ENCODE results near the gene ATXN7.

ATXN7 gene

DNA sequence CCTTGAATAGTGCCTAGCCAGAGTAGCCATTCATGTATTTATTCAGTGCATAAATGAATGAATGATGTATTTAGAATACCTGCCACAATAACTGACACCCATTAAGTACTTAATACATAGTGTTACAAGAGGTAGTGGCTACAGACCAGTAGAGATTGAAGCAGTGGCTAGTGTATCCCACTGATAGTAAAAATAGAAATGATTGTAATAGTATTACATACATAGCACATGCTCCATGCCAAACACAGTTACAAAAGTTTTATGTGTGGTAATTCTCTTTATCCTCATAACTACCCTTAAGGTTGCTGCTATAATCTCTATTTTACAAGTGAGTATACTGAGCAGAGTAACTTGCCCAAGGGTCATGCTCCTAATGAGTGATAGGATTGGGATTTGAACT is 78.9 kb downstream of the ATXN7 start:
- Histone ChIP-seq H3K4me3 (ENCODE audit: low read length) (no peak overlapping the region), H3K9ac (ENCODE audit: low read length) (no peak overlapping the region), H3K36me3 (ENCODE audit: control insufficient read depth, insufficient read depth, low read length, severe bottlenecking) (peaks cover 5% of the 10 kb centered on the region), H3K9me3 (ENCODE audit: control insufficient read depth, low read length) (no peaks in the 10 kb centered on the region), H3K27me3 (replicated peaks; ENCODE audit: control insufficient read depth, insufficient read depth, low read length) (no peaks in the 10 kb centered on the region), H3K4me1 (ENCODE audit: control insufficient read depth, insufficient read depth, low read length) (peaks cover 14% of the 10 kb centered on the region)
- no peak for DNase-seq (ENCODE audit: low read depth)

DNA sequence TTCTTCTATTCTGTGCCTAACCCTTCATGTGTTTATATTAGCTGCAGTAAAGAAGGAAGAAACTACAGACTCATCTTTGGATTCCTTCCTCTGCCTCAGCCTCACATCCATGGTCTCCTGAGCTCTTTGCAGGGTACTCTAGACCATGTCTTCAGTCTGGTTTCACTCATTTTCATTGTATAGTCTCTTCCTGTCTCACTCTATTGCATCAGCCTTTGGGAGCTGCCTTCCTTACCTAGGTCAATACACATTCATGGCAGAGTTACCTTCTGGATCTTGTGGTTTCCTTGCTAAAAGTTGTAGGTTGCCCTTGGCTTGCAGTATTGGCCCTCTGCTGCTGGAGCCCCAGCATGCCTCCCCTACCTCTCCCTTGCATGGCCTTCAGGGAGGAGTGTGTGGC is 80.0 kb downstream of the ATXN7 start:
- no peaks in the 10 kb centered on the region for H3K9me3 ChIP-seq (ENCODE audit: control insufficient read depth, low read length)
- peaks cover 15% of the 10 kb centered on the region for H3K4me1 ChIP-seq (ENCODE audit: control insufficient read depth, insufficient read depth, low read length)
- no peak for DNase-seq (ENCODE audit: low read depth)
- no peaks in the 10 kb centered on the region for H3K27me3 ChIP-seq (replicated peaks; ENCODE audit: control insufficient read depth, insufficient read depth, low read length)
- H3K36me3 ChIP-seq (ENCODE audit: control insufficient read depth, insufficient read depth, low read length, severe bottlenecking): peaks cover 5% of the 10 kb centered on the region
- H3K4me3 ChIP-seq (ENCODE audit: low read length): no peak overlapping the region
- H3K9ac ChIP-seq (ENCODE audit: low read length): no peak overlapping the region

DNA sequence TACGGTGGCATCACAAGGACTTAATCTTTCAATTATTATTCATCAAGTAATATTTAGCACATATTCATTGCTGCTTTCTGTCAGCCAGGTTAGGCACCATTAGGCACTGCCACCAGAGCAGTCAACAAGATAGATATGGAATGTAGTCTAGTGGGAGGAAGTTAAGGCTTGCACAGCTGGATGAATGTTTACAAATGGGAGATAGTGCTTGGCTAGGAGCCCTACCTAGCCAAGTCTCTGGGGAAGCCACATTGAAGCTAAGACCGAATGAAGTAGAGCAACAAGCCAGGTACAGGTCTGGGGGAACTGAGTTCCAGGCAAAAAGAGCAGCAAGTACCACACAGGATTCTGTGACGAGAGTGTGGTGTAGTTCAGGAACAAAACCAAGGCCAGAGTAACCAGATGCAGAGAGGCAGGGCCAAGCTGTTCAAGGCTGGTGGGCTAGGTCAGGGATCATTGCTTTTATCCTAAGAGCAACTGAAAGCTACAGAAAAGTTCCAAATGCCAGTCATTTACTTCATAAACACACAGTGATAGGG is 82.0 kb downstream of the ATXN7 start:
- Histone ChIP-seq H3K36me3 (ENCODE audit: control insufficient read depth, insufficient read depth, low read length, severe bottlenecking) (peaks cover 5% of the 10 kb centered on the region), H3K4me3 (ENCODE audit: low read length) (no peak overlapping the region), H3K9me3 (ENCODE audit: control insufficient read depth, low read length) (no peaks in the 10 kb centered on the region), H3K4me1 (ENCODE audit: control insufficient read depth, insufficient read depth, low read length) (peaks cover 18% of the 10 kb centered on the region), H3K9ac (ENCODE audit: low read length) (no peak overlapping the region), H3K27me3 (replicated peaks; ENCODE audit: control insufficient read depth, insufficient read depth, low read length) (no peaks in the 10 kb centered on the region)
- DNase-seq (ENCODE audit: low read depth): no peak

DNA sequence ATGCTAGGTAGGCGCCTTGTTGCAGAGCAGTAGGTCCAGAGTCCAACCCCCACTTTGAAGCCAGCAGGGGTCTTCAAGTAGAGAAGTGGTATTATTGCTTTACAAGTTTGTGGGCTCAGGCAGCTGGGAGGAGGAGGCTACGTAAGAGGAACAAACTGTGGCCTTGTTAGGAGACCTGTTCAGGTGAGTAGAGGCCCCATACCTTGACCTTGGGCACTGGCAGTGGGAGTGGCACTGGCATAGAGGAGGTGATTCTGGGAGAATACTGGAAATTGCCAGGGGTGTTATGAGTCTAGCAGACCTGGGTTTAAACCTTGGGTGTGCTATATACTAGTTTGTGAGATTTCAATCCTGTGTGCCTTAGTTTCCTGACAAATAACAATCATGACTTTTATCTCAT is 83.1 kb downstream of the ATXN7 start:
- H3K9ac ChIP-seq (ENCODE audit: low read length): no peak overlapping the region
- no peaks in the 10 kb centered on the region for H3K27me3 ChIP-seq (replicated peaks; ENCODE audit: control insufficient read depth, insufficient read depth, low read length)
- no peaks in the 10 kb centered on the region for H3K9me3 ChIP-seq (ENCODE audit: control insufficient read depth, low read length)
- H3K4me1 ChIP-seq (ENCODE audit: control insufficient read depth, insufficient read depth, low read length): peaks cover 25% of the 10 kb centered on the region
- DNase-seq (ENCODE audit: low read depth): no peak
- no peak overlapping the region for H3K4me3 ChIP-seq (ENCODE audit: low read length)
- H3K36me3 ChIP-seq (ENCODE audit: control insufficient read depth, insufficient read depth, low read length, severe bottlenecking): peaks cover 5% of the 10 kb centered on the region

DNA sequence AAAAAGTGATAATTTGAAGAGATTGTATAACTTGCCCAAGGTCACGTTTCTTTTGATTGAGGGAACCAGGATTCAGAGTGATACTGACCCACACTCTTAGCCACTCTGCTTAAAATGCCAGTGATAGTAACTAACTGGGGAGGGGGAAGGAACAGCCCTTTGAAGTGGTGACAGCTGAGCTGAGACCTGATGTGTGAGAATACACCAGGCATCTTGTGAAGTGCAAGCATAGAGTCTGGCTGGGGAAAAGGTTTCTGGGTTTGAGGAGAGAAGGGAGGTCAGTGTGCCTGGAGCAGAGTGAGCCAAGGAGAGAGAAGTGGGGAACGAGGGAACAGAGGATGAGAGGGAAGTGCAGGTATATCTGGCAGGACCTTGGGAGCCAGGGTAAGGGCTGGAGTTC is 83.9 kb downstream of the ATXN7 start:
- Histone ChIP-seq H3K27me3 (replicated peaks; ENCODE audit: control insufficient read depth, insufficient read depth, low read length) (no peaks in the 10 kb centered on the region), H3K9me3 (ENCODE audit: control insufficient read depth, low read length) (no peaks in the 10 kb centered on the region), H3K36me3 (ENCODE audit: control insufficient read depth, insufficient read depth, low read length, severe bottlenecking) (peaks cover 5% of the 10 kb centered on the region), H3K4me3 (ENCODE audit: low read length) (no peak overlapping the region), H3K4me1 (ENCODE audit: control insufficient read depth, insufficient read depth, low read length) (peaks cover 31% of the 10 kb centered on the region), H3K9ac (ENCODE audit: low read length) (no peak overlapping the region)
- DNase-seq (ENCODE audit: low read depth): no peak

DNA sequence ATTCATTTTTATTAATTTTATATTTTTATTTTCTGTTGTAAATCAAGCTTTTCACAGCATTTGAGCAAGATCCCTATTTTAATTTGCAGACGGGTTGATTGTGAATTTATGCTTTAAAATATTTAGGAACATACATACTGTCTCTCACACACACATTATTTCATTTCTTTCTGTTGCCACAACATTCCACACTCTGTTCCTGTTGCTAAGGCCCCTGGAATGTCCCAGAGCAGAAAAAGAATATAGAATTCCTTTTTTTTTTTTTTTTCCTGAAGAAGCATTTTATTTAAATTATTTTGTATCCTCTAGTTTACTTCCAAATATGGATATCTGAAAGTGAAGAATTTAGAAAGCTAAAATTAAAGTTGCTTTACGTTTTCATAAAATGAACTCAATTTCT is 85.3 kb downstream of the ATXN7 start:
- Histone ChIP-seq H3K27me3 (replicated peaks; ENCODE audit: control insufficient read depth, insufficient read depth, low read length) (no peaks in the 10 kb centered on the region), H3K4me3 (ENCODE audit: low read length) (no peak overlapping the region)

DNA sequence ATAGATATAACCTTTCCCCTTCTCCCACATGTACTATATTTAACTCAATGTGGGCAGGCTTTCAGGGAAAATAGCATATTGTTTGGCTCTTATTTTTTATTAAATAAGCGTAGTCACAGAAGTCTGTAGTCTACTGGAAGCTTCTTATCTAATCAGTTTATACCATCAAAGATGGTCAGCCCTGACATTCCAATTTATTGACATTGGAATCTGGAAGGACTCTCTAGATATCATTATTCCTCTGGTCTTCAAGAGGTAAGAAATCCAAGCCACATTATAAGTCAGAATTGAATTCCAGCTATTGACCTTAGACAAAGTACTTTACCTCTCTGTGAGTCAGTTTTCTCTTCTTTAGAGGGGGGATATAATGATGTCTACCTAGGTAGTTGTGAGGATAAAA is 87.0 kb downstream of the ATXN7 start:
- Histone ChIP-seq H3K4me3 (ENCODE audit: low read length) (no peak overlapping the region), H3K9ac (ENCODE audit: low read length) (no peak overlapping the region), H3K9me3 (ENCODE audit: control insufficient read depth, low read length) (no peaks in the 10 kb centered on the region), H3K36me3 (ENCODE audit: control insufficient read depth, insufficient read depth, low read length, severe bottlenecking) (peaks cover 20% of the 10 kb centered on the region), H3K4me1 (ENCODE audit: control insufficient read depth, insufficient read depth, low read length) (peaks cover 31% of the 10 kb centered on the region), H3K27me3 (replicated peaks; ENCODE audit: control insufficient read depth, insufficient read depth, low read length) (no peaks in the 10 kb centered on the region)
- DNase-seq (ENCODE audit: low read depth): no peak

More for the DNA sequence above, 85.3 kb downstream of the ATXN7 start:
- DNase-seq (ENCODE audit: low read depth): peak; percentile 90
- Histone ChIP-seq H3K9ac (ENCODE audit: low read length) (no peak overlapping the region), H3K36me3 (ENCODE audit: control insufficient read depth, insufficient read depth, low read length, severe bottlenecking) (peaks cover 10% of the 10 kb centered on the region), H3K9me3 (ENCODE audit: control insufficient read depth, low read length) (no peaks in the 10 kb centered on the region), H3K4me1 (ENCODE audit: control insufficient read depth, insufficient read depth, low read length) (peaks cover 31% of the 10 kb centered on the region)

DNA sequence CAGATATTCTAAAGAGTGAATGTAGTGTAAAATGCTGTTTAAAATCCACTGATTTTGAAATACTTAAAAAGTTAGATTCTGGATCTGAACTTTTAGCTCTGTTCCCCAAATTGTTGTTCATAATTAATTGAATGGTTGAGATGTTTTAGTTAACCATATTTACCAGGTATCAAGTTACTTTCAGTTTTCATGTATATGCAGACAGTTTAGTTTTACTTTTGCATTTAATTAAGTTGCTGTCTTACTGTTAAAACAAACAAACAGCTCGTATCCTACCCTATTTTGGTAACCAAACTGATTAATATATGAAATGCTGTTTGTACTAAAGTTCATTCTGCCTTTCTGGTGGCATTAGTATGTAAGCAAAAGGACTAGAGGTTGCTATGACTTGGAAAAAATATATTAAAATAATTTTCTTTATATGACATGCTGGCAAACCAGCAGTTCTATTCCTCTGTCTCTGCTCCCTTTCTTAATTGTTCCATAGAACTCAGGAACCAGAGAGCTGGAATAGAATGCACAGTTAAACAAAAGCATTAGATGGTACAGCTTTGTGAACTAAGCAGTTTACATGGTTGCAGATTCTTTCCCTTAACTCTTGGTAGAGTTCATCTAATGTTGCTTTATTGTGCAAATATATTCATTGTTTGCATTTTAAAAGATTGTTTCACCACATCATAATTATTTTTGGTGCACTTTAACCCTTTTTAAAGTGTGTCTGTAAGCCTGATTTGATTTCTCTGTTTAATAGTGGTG is 88.0 kb downstream of the ATXN7 start:
- Histone ChIP-seq H3K9ac (ENCODE audit: low read length) (peak overlapping the region; percentile 3), H3K27me3 (replicated peaks; ENCODE audit: control insufficient read depth, insufficient read depth, low read length) (no peaks in the 10 kb centered on the region), H3K36me3 (ENCODE audit: control insufficient read depth, insufficient read depth, low read length, severe bottlenecking) (peaks cover 25% of the 10 kb centered on the region), H3K9me3 (ENCODE audit: control insufficient read depth, low read length) (no peaks in the 10 kb centered on the region), H3K4me1 (ENCODE audit: control insufficient read depth, insufficient read depth, low read length) (peaks cover 31% of the 10 kb centered on the region), H3K4me3 (ENCODE audit: low read length) (no peak overlapping the region)
- peak; percentile 38 for DNase-seq (ENCODE audit: low read depth)

DNA sequence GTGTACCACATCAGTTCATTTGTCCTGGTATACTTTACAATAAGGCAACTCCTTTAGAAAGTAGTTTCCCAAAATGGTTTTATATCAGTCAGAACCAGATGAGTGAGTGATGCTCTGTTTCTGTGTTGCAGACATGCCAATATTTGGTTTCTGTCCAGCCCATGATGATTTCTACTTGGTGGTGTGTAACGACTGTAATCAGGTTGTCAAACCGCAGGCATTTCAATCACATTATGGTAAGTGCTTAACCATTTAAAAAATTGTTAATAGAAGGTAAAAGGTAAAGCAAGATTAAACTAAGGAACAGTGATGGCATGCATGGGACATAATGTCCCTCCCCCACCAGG is 88.6 kb downstream of the ATXN7 start:
- peaks cover 25% of the 10 kb centered on the region for H3K36me3 ChIP-seq (ENCODE audit: control insufficient read depth, insufficient read depth, low read length, severe bottlenecking)
- no peak for DNase-seq (ENCODE audit: low read depth)
- H3K9me3 ChIP-seq (ENCODE audit: control insufficient read depth, low read length): no peaks in the 10 kb centered on the region
- no peak overlapping the region for H3K9ac ChIP-seq (ENCODE audit: low read length)
- H3K27me3 ChIP-seq (replicated peaks; ENCODE audit: control insufficient read depth, insufficient read depth, low read length): no peaks in the 10 kb centered on the region
- H3K4me1 ChIP-seq (ENCODE audit: control insufficient read depth, insufficient read depth, low read length): peaks cover 31% of the 10 kb centered on the region
- H3K4me3 ChIP-seq (ENCODE audit: low read length): no peak overlapping the region

DNA sequence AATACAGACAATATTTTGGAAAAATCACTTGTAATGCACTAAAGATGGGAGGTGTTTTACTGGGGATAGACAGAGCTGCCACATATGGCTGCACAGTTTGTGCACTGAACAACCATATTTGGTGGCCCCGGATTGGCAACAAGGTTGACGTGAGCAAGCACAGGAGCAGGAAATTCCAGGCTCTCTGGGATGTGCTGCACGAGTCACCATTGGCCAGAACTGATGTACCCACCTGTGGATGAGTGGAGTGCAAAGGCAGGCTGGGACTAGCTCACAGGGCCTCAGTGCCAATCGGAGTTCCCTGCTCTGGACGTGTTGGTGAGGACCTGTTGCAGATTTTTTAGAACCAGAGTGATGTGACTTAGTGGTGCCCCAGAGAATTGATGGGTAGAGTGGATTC is 90.5 kb downstream of the ATXN7 start:
- no peak overlapping the region for H3K9ac ChIP-seq (ENCODE audit: low read length)
- peaks cover 25% of the 10 kb centered on the region for H3K36me3 ChIP-seq (ENCODE audit: control insufficient read depth, insufficient read depth, low read length, severe bottlenecking)
- no peak for DNase-seq (ENCODE audit: low read depth)
- H3K4me1 ChIP-seq (ENCODE audit: control insufficient read depth, insufficient read depth, low read length): peaks cover 28% of the 10 kb centered on the region
- no peaks in the 10 kb centered on the region for H3K9me3 ChIP-seq (ENCODE audit: control insufficient read depth, low read length)
- H3K4me3 ChIP-seq (ENCODE audit: low read length): no peak overlapping the region
- no peaks in the 10 kb centered on the region for H3K27me3 ChIP-seq (replicated peaks; ENCODE audit: control insufficient read depth, insufficient read depth, low read length)

DNA sequence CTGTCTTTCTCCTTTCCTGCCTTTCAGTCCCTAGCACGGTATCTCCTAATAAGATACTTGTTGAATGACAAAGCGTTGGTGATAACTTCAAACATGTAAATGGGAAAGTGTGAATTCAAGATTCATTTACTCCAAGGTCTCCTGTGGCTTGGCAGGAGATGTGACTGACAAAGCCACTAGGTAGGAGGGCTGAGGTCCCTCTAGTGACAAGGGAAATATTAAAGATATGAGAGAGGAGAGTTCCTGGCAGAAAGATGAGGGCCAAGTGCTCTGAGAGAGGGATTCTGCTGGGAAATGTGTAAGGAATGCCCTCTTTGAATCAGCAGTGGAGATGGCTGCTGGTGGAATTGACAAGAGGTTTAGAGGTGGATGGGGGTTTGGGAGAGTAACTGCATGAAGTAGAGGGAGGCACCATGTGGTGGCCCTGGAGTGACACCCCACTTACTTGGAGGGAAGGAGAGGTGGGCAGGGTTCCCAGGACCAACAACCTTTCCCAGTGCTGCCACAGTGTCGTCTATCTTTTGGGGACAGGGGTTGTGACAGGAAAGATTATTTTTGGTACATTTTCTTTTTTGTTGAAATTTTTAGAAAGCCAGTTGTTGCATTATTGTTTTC is 91.5 kb downstream of the ATXN7 start:
- H3K4me1 ChIP-seq (ENCODE audit: control insufficient read depth, insufficient read depth, low read length): peaks cover 32% of the 10 kb centered on the region
- no peaks in the 10 kb centered on the region for H3K27me3 ChIP-seq (replicated peaks; ENCODE audit: control insufficient read depth, insufficient read depth, low read length)
- H3K36me3 ChIP-seq (ENCODE audit: control insufficient read depth, insufficient read depth, low read length, severe bottlenecking): peaks cover 25% of the 10 kb centered on the region
- H3K9me3 ChIP-seq (ENCODE audit: control insufficient read depth, low read length): no peaks in the 10 kb centered on the region
- no peak for DNase-seq (ENCODE audit: low read depth)
- H3K4me3 ChIP-seq (ENCODE audit: low read length): no peak overlapping the region
- H3K9ac ChIP-seq (ENCODE audit: low read length): no peak overlapping the region
